MG63 (cell line): Measurements from ENCODE around the gene ARIH1. TPM values are rescaled to one million over a fixed set of nuclear protein-coding genes. Genes with fewer than 3 reads are reported as not detected.

ENCODE experiments used
- total RNA-seq: library from RNA; depleted of rRNA; stranded (reverse); fragments of >200 nt; shearing (Covaris generic); gene quantifications from 2 replicates; pipeline ENCODE4 v1.2.3, GENCODE V29; 2014; ENCODE audit warnings: low replicate concordance; rRNA removed

ARIH1 gene
- total RNA-seq, 1 experiment from 2014 or later: 62.6 TPM

Other genes with a start within 250 kb of the ARIH1 start
- 3,484 and 3,839 TPM in 2 replicates for gene PKM, start 243.1 kb upstream of the ARIH1 start, total RNA-seq
- gene PARP6, start 201.8 kb upstream of the ARIH1 start, total RNA-seq: 16.3 and 28.4 TPM in 2 replicates
- 1.1 TPM in 1 of 2 replicates, not detected in the other for gene CELF6, start 154.2 kb upstream of the ARIH1 start, total RNA-seq
- 93.1 and 153 TPM in 2 replicates for gene HEXA, start 98.3 kb upstream of the ARIH1 start, total RNA-seq
- not detected in 2 replicates for gene TMEM202, start 76.0 kb upstream of the ARIH1 start, total RNA-seq
- gene GOLGA6B, start 180.4 kb downstream of the ARIH1 start, total RNA-seq: not detected in 2 replicates
- not detected in 2 replicates for gene HIGD2B, start 211.9 kb downstream of the ARIH1 start, total RNA-seq
- gene BBS4, start 211.9 kb downstream of the ARIH1 start, total RNA-seq: 14.9 and 30.9 TPM in 2 replicates